ENCODE data around the gene SEL1L. TPM values are rescaled to one million over a fixed set of nuclear protein-coding genes. Genes with fewer than 3 reads are reported as not detected.

The SEL1L gene
- total and polyA plus RNA-seq, 2 experiments from 2014 or later: 20.6 to 22.6 TPM

GRCh38 chr14:81459912-81460311 lies 73.7 kb downstream of the SEL1L start:
- Histone ChIP-seq H3K9me2 (ENCODE audit: insufficient read depth) (no peaks in the 10 kb centered on the region), H3K4me2 (no peak overlapping the region), H3K27me3 (ENCODE audit: insufficient read depth) (no peaks in the 10 kb centered on the region), H3K27ac (ENCODE audit: low read depth) (no peak overlapping the region), H2AFZ (no peak overlapping the region), H3F3A (replicated peaks; ENCODE audit: low read depth) (no peaks in the 10 kb centered on the region), H3K4me1 (ENCODE audit: insufficient read depth) (no peaks in the 10 kb centered on the region), H3K79me2 (replicated peaks; ENCODE audit: insufficient read depth) (no peaks in the 10 kb centered on the region), H4K20me1 (replicated peaks; ENCODE audit: insufficient read depth) (no peaks in the 10 kb centered on the region), H3K4me3 (no peak overlapping the region), H3K36me3 (ENCODE audit: insufficient read depth) (no peaks in the 10 kb centered on the region)
- Mint-ChIP-seq H3K4me3 (no peak overlapping the region), H3K9me3 (peaks cover 10% of the 10 kb centered on the region), H3K4me1 (no peaks in the 10 kb centered on the region), H3K27ac (no peak overlapping the region), H3K27me3 (ENCODE audit: insufficient read depth, low read depth, poor library complexity) (no peaks in the 10 kb centered on the region), H3K36me3 (ENCODE audit: low read depth) (peaks cover 5% of the 10 kb centered on the region; the same call in 1 of the 3 replicates)
- DNase-seq (ENCODE audit: low spot score): no peak
- TF ChIP-seq ETS1 (IDR thresholded peaks at IDR 0.05): no peak
- TF ChIP-seq EZH2 (IDR thresholded peaks at IDR 0.05; ENCODE audit: low read depth, unreplicated experiment): no peak
- no peak for TF ChIP-seq ZNF462 (CRISPR knock-in tag; IDR thresholded peaks at IDR 0.05)
- no peak for TF ChIP-seq NANOG (IDR thresholded peaks at IDR 0.05; ENCODE audit: borderline replicate concordance)
- TF ChIP-seq ZNF114 (CRISPR knock-in tag; IDR thresholded peaks at IDR 0.05): no peak
- no peak for TF ChIP-seq ZNF331 (CRISPR knock-in tag; IDR thresholded peaks at IDR 0.05; ENCODE audit: low read depth)
- TF ChIP-seq REST (IDR thresholded peaks at IDR 0.05; ENCODE audit: unreplicated experiment): no peak
- TF ChIP-seq CTCF (conservative IDR thresholded peaks at IDR 0.05; ENCODE audit: low read depth in 2 of 2): no peak
- no peak for TF ChIP-seq EZH2phosphoT487 (IDR thresholded peaks at IDR 0.05; ENCODE audit: unreplicated experiment)
- TF ChIP-seq POLR2AphosphoS5 (IDR thresholded peaks at IDR 0.05; ENCODE audit: low read depth): no peak
- no peak for TF ChIP-seq JUNB (IDR thresholded peaks at IDR 0.05; ENCODE audit: unreplicated experiment)
- TF ChIP-seq CREB1 (CRISPR knock-in tag; IDR thresholded peaks at IDR 0.05; ENCODE audit: low read depth): no peak
- TF ChIP-seq STAT1 (IDR thresholded peaks at IDR 0.05; ENCODE audit: unreplicated experiment): no peak
- no peak for ATAC-seq
